Pancreas (tissue), 10 donors: Measurements from ENCODE around the gene ZC2HC1C. TPM values are rescaled to one million over a fixed set of nuclear protein-coding genes. Genes with fewer than 3 reads are reported as not detected.

Experiments
- ATAC-seq, 4 donors: fragments of 200-7000 bp; cut with Tn5 transposase; one replicate each; pipeline versions ENCODE4 v1.8.0 to v1.9.1; 2020; ENCODE audit warnings: mild to moderate bottlenecking in 4 of 4, moderate library complexity in 4 of 4
- DNase-seq, 6 donors: peaks; one replicate each; pipeline ENCODE4 v3.0.0-alpha.2; 2020
- FAIRE-seq: peaks from 2 replicates; lab custom pipeline; 2012; peaks lifted over from hg19 to GRCh38; lab: Jason Lieb, UNC
- H3K27ac ChIP-seq, 4 donors: fragments of 200-600 bp; sonication (generic); 1 replicate in 3 of 4; 2 replicates in 1 of 4; pipeline versions ENCODE4 v1.5.0 to v1.8.0; 2020
- H3K27me3 ChIP-seq, 4 donors: fragments of 200-600 bp; one replicate each; pipeline ENCODE4 v1.8.0; 2021
- H3K36me3 ChIP-seq, 3 donors: fragments of 200-600 bp; sonication (generic) in 1 of 3; one replicate each; pipeline versions ENCODE4 v1.5.0 to v1.8.0; 2020 to 2021
- H3K4me1 ChIP-seq, 3 donors: fragments of 200-600 bp; one replicate each; pipeline ENCODE4 v1.8.0; 2021
- H3K4me3 ChIP-seq, 4 donors: fragments of 200-600 bp; sonication (generic) in 2 of 4; one replicate each; pipeline versions ENCODE4 v1.5.0 to v1.8.0; 2020 to 2021
- H3K9me3 ChIP-seq, 4 donors: fragments of 200-600 bp; one replicate each; pipeline ENCODE4 v1.8.0; 2021
- WGBS, 2 donors: extraction: QIAGEN DNeasy Blood & Tissue Kit; methylation state at CpG; one replicate each; pipeline ENCODE4 v1.1.7; 2013; 5-methylcytosine and 5-hydroxymethylcytosine counted together
- intact Hi-C, 3 donors: fragments of 100-400 bp; cut with DNase I; formaldehyde crosslinking; loops; one replicate each; pipeline versions ENCODE4 v1.11.1 to v1.14.2; 2022
- polyA plus RNA-seq, 2 donors: library from polyadenylated mRNA; stranded (reverse); fragments of 200-250 nt; gene quantifications; one replicate each; pipeline ENCODE4 v1.2.3, GENCODE V29; 2013
- total RNA-seq, 6 donors: library from RNA; stranded (reverse); fragmentation: NEBNext Ultra II Directional in 4 of 6; extraction: Animal tissue kit (Norgen Biotek cat#: 25700) in 4 of 6; gene quantifications; one replicate each; pipeline versions ENCODE4 v1.2.1 to v1.2.4, GENCODE V29; 2021 to 2023
- TF ChIP-seq, protein P1 (sequence below), 4 donors: fragments of 200-600 bp; sonication (generic) in 3 of 4; IDR thresholded peaks; one replicate each; pipeline versions ENCODE4 v1.5.0 to v1.8.0; 2021; ENCODE audit warnings: antibody characterized with exemption in 4 of 4
- donor health status: healthy with polysubstance abuse.
- donor health status: DM: no; HTN: no; CAD: no; lungs with moderate emphysema.
- donor health status: DM: no; HTN: no; CAD: no.
- donor health status: control.
- donor health status: control.
- donor health status: Bipolar disorder and iron deficiency.
- donor health status: DM: yes; HTN: yes; CAD: no.
- donor health status: DM: no; HTN: no; CAD: no.
- donor health status: DM: no; HTN: no; CAD: no.
- donor health status: DM: yes; HTN: yes; CAD: no.

ZC2HC1C gene
- total and polyA plus RNA-seq, 8 donors, result 2.6 to 12.1 (median 4.8) TPM

DNA sequence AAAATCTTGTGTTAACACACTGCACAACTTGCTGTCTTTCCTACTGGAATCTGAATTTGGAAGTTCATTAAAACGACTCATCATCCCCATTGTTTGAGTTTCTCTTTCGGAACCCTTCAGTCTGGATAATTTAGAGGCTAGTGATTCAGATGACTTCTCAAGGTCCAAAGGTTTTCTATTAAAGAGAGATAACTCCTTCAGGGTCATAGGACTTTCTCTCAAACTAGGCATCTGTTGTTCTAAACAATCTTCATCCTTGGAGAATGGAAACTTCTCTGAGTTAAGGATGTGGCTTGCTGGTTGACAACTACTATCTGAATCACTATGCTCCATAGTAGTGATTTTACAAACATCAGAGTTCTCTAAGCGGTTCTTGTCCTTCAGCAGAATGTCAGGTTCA, 22.5 kb upstream of the ZC2HC1C start:
- ATAC-seq, result no peak
- H3K36me3 ChIP-seq, result no peaks in the 10 kb centered on the region
- no peak for FAIRE-seq
- TF ChIP-seq, protein P1, sequence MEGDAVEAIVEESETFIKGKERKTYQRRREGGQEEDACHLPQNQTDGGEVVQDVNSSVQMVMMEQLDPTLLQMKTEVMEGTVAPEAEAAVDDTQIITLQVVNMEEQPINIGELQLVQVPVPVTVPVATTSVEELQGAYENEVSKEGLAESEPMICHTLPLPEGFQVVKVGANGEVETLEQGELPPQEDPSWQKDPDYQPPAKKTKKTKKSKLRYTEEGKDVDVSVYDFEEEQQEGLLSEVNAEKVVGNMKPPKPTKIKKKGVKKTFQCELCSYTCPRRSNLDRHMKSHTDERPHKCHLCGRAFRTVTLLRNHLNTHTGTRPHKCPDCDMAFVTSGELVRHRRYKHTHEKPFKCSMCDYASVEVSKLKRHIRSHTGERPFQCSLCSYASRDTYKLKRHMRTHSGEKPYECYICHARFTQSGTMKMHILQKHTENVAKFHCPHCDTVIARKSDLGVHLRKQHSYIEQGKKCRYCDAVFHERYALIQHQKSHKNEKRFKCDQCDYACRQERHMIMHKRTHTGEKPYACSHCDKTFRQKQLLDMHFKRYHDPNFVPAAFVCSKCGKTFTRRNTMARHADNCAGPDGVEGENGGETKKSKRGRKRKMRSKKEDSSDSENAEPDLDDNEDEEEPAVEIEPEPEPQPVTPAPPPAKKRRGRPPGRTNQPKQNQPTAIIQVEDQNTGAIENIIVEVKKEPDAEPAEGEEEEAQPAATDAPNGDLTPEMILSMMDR (IDR thresholded peaks at IDR 0.05), result no peak
- intact Hi-C loops, result no loop called here
- no peaks in the 10 kb centered on the region for H3K27me3 ChIP-seq
- no peak for DNase-seq
- no peak overlapping the region for H3K4me3 ChIP-seq
- no peaks in the 10 kb centered on the region for H3K9me3 ChIP-seq
- peaks cover 9 to 29% (median 15%) of the 10 kb centered on the region in 3 donors for H3K4me1 ChIP-seq
- H3K27ac ChIP-seq, result no peak overlapping the region
- WGBS, 2 donors, result 88 to 92% methylated on average over 3 of the region's 3 CpGs

DNA sequence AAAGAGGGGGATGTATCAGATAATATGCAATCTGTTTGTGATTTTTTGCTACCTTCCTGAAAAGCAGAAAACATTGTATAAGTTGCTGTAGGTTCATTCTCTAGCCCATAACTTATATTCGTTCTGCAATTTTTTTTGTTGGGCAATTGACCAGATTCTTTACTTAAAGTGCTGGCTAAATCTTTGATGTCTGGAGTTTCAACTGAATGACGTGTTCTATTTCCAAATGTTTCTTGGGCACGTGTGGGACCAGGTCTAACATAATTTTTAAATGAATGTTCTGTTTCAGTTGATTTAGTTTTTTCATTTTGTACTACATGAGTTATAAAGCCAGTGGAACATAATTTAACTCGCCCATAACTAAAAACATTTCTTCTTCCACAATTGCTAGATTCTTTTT, 21.9 kb upstream of the ZC2HC1C start:
- peaks cover 3 to 23% (median 9%) of the 10 kb centered on the region in 3 donors for H3K4me1 ChIP-seq
- DNase-seq, result no peak
- H3K9me3 ChIP-seq, result no peaks in the 10 kb centered on the region
- H3K27me3 ChIP-seq, result no peaks in the 10 kb centered on the region
- intact Hi-C loops, result no loop called here
- WGBS, 2 donors, result 91 to 93% methylated on average over 4 of the region's 4 CpGs
- no peak overlapping the region for H3K27ac ChIP-seq
- TF ChIP-seq, protein P1 (IDR thresholded peaks at IDR 0.05), result no peak
- no peak overlapping the region for H3K4me3 ChIP-seq
- ATAC-seq, result no peak
- FAIRE-seq, result no peak
- H3K36me3 ChIP-seq, result no peaks in the 10 kb centered on the region

DNA sequence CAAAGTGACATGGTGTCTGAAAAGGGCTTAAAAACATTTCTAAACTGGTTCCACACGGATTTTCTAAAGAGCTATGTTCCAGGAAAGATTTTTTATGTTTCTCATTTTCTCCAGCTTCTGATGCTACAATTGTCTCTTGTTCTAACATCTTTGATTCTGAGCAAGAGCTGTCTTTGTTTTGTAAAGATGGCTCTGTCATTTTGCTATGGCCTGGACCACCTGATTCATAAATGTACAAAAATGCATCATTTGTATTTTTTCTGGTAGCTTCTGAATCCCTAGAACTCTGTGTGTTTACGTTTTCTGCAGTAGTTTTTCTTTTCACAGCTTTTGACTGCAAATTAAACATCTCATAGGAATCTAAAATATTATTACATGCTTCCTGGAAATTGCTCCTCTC, 21.3 kb upstream of the ZC2HC1C start:
- Histone ChIP-seq H3K4me3 (no peak overlapping the region), H3K4me1 (peaks cover 3 to 17% (median 8%) of the 10 kb centered on the region in 3 donors), H3K9me3 (no peaks in the 10 kb centered on the region), H3K27me3 (no peaks in the 10 kb centered on the region), H3K36me3 (no peaks in the 10 kb centered on the region), H3K27ac (no peak overlapping the region)
- no peak for ATAC-seq
- no peak for FAIRE-seq
- TF ChIP-seq, protein P1 (IDR thresholded peaks at IDR 0.05), result no peak
- DNase-seq, result no peak
- intact Hi-C loops, result no loop called here
- 83 to 84% methylated on average over 2 of the region's 2 CpGs for WGBS, 2 donors

DNA sequence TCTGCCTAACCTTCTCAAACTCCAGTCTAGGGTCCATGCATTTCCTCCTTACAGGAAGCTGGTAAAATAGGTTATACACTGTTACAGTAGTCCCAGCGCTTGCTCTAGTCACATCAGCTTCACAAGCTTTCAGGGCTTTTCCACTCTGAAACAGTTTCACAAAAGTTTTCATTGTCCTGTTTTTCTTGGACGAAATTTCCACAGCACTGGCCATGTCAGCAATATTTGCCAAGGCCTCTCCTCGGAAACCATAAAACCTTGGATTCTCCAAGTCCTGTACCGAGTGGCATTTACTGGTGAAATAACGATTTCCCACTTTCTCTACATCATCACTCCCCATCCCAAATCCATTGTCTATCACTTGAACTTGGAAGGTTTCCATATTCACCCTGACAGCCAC, 20.3 kb upstream of the ZC2HC1C start:
- Histone ChIP-seq H3K27me3 (no peaks in the 10 kb centered on the region), H3K27ac (no peak overlapping the region), H3K9me3 (no peaks in the 10 kb centered on the region), H3K36me3 (no peaks in the 10 kb centered on the region), H3K4me3 (no peak overlapping the region), H3K4me1 (peaks cover 3 to 16% (median 8%) of the 10 kb centered on the region in 3 donors)
- 74 to 86% methylated on average over 5 of the region's 5 CpGs for WGBS, 2 donors
- intact Hi-C loops, result no loop called here
- ATAC-seq (no peak), DNase-seq (no peak), FAIRE-seq (no peak)
- TF ChIP-seq, protein P1 (IDR thresholded peaks at IDR 0.05), result no peak

DNA sequence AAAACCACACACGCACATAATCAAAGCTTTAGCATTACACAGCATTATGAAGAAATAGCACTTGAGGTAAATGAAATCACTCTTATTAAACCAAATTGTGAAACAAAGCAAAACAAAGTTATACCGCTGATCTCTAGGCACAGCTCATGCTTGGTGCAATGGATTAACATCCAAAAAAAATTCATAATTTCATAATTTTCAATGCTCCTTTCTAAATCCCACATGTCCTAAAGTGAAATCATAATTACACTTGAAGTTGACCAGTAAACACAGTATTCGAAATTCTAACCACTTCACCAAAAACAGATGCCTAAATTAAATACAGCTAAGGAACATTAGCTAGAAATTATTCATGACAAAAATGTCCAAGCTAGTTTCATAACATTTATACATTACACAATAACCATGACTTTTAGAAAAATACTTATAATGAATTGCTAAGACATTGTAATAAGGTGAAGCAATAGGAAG, 19.7 kb upstream of the ZC2HC1C start:
- DNase-seq, result no peak
- H3K4me3 ChIP-seq, result peak overlapping the region in 1 of 4 donors; percentile 64
- intact Hi-C loops, result no loop called here
- no peaks in the 10 kb centered on the region for H3K27me3 ChIP-seq
- 83 to 91% methylated on average over 3 of the region's 3 CpGs for WGBS, 2 donors
- FAIRE-seq, result peak; percentile 29
- ATAC-seq, result no peak
- peaks cover 1 to 13% (median 8%) of the 10 kb centered on the region in 3 donors for H3K4me1 ChIP-seq
- TF ChIP-seq, protein P1 (IDR thresholded peaks at IDR 0.05), result no peak
- H3K9me3 ChIP-seq, result no peaks in the 10 kb centered on the region
- no peaks in the 10 kb centered on the region for H3K36me3 ChIP-seq
- H3K27ac ChIP-seq, result no peak overlapping the region
